Ecto neural progenitor cell (in vitro differentiated cells): ENCODE results near the gene FEM1B.

Experiments
- DNase-seq: peaks from one replicate; pipeline ENCODE4 v3.0.0-alpha.2; 2018; ENCODE audit warnings: low spot score

FEM1B gene

DNA sequence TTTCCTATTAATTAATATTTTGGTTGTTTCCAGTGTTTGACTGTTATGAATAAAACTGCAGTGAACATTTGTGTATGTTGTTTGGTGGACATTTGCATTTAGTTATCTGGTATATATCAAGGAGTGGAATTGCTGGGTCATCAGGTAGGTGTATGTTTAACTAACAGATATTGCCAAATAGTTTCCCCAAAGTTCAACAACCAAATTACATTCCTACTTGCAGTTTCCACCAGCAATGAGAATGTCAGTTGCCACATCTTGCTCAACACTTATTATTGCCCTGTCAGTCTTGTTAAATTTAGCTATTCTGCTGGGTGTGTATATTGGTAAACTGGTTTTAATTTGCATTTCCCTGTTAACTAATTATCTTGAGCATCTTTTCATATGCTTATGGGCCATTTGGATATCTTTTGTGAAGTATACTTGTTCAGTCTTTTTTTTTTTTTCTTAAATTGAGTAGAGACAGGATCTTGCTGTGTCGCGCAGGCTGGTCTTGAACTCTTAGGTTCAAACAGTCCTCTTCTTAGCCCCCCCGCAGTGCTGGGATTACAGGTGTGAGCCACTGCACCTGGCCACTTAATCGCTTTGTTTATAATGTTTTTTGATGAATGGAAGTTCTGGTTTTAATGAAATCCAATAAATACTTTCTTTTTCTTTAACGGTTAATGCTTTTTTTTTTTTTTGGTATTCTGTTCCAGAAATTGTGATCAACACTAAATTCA, 7.9 kb downstream of the FEM1B start:
- DNase-seq = no peak

GRCh38 chr15:68286256-68286655, 8.7 kb downstream of the FEM1B start:
- no peak for DNase-seq

DNA sequence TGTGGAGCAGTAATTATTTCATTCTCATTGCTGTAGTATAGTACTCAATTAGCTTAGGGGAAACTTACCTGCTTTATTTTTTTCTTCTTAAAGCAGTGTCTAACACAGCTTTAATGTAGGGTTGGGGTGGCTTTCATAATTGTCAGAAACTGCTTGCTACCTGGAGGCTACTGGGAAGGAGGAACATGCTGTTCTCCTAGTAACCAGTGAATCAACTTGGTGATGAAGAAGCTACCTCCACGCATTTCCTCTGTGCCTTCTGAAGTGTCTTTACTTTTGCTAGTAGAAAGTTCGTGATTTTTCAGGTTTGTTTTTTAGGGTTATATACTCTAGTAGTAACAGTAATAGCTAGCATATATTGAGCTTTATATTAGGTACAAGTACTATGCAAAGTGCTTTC, 11.5 kb downstream of the FEM1B start:
- no peak for DNase-seq

GRCh38 chr15:68289621-68290352, 12.2 kb downstream of the FEM1B start:
- DNase-seq = no peak

GRCh38 chr15:68290715-68291114, 13.2 kb downstream of the FEM1B start:
- no peak for DNase-seq

DNA sequence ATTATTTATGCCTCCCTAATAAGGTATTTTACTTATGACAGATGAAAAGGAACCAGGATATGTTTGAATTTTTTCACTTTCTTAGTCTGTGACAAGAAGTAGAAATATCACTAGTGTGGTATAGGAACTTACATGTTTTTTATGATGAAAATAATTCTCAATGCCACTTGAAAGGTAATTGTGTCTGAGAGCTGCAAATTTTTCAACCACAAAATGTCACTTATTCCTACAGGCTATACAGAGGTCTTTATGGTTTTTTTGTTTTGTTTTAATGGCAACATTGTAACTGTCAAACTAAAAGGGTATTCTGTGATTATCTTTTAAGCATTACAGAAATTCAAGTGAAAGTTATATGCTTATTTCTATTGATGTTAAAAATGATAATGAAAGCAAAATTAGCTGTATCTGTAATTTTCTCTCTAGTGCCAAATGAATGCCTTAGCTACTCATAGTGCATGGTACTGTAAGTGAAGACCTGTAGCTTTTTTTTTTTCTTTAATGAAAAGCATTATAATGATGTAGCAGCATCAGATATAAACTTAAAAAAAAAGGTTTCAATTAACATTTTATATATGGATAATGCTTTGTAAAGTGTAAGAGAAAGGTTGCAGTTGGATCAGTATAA, 14.7 kb downstream of the FEM1B start:
- DNase-seq = no peak

GRCh38 chr15:68292967-68293366, 15.4 kb downstream of the FEM1B start:
- no peak for DNase-seq

DNA sequence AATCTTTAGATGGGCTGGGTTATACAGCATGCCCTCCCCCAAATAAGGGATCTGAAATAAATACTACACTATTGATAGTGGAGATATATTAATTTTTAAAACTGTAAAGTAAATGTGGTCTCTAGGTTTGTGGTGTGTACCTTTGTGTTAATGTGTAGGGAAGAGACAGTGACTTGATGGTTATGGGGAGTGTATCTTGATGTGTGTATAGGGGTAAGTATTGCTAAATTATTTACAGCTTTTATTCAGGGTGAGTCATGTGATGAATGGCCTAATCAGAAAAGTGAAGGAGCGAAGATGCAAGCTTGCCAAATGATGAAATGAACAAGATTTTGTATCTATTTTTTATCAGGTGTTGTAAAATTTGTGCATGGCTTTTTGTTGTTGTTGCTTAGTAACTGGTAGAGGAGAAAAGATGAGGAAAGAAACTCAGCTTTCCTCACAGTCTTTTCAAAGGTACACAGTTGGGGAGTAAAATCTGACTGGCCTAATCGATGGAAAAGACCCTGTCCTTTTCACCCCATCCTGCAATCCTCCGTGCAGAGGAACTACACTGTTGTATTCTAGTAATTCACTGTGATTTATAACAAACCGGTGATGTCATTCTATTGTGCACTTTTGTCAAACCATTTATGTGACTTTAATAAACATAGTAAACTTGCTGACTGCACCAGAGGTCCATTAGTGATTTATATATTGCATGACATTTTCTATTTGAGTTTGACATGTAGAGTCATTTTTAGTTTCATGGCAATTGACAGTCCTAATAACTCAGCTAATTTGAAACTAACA, 17.7 kb downstream of the FEM1B start:
- DNase-seq = no peak

DNA sequence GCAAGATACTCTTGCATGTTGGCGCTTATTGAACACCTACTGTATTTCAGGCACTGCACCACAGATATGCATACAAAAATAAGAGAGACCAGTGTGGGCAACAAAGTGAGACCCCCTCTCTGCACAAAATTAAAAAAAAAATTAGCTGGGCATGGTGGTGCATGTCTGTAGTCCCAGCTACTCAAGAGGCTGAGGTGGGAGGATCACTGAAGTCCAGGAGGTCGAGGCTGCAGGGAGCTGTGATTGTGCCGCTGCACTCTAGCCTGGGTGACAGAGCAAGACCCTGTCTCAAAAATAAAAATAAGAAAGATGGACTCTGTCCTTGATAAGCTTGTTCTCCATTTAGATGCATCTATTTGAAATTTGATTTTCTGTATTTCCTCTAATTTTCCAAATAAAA, 20.8 kb downstream of the FEM1B start:
- no peak for DNase-seq

DNA sequence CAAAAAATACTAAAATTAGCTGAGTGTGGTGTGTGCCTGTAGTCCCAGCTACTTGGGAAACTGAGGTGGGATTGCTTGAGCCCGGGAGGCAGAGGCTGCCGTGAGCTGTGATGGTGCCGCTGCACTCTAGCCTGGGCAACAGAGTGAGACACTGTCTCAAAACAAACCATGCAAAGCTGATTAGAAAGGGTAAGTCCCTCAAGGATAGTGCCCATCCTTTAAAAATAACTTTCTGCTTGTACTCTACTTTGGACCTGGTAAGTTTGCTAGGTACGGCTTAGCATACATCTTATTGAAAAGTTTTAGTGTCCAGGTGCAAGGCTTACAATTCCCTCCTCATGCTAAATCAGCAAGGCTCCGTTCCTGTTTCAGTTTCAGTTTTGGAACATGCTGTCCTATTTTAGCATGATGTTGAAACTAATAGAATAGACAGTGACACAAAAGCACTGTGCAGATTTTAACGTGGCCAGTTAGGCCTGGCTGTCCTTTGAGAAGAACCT, 21.4 kb downstream of the FEM1B start:
- DNase-seq = no peak

DNA sequence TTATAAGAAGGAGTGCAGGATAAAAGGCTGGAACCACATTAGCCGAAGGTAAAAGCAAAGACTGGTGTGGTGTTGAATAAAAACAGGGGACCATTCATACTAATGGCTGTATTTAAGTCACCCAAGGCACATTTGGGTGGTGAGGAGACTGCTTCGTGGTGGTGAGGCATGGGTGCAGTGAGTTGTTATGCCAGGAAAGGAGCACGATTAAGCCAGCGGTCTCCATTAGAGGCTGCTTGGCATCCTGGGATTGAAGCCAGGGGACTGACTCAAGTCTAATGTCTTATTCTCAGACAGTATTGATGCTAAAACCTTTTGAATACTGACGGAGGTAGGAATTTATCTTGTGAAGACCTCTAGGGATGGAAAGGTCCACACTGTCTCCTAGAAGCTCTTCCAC, 21.9 kb downstream of the FEM1B start:
- DNase-seq = no peak

- no peak for DNase-seq
Measured at GRCh38 chr15:68300115-68300940, 22.8 kb downstream of the FEM1B start.

GRCh38 chr15:68301301-68301700, 23.8 kb downstream of the FEM1B start:
- no peak for DNase-seq

GRCh38 chr15:68302729-68303128, 25.2 kb downstream of the FEM1B start:
- DNase-seq = no peak

DNA sequence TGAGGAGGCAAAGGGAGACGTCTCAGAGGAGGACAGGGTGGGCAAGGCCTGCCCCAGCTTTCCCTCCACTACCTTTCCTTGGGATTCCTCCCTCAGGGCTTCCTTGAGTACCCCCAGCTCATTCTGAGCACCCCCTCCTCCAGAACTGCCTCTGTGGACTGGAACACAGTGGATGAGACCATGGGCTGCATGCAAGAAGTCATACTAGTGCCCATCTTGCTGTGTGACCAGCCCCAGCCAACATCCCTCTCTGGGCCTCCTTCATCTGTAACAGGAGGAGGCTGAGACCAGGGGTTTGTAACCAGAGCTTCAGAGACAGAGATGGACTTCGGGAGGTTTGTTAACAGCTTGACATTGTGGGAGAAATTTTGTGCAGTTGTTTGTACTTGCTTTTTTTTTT, 25.6 kb downstream of the FEM1B start:
- DNase-seq = no peak

DNA sequence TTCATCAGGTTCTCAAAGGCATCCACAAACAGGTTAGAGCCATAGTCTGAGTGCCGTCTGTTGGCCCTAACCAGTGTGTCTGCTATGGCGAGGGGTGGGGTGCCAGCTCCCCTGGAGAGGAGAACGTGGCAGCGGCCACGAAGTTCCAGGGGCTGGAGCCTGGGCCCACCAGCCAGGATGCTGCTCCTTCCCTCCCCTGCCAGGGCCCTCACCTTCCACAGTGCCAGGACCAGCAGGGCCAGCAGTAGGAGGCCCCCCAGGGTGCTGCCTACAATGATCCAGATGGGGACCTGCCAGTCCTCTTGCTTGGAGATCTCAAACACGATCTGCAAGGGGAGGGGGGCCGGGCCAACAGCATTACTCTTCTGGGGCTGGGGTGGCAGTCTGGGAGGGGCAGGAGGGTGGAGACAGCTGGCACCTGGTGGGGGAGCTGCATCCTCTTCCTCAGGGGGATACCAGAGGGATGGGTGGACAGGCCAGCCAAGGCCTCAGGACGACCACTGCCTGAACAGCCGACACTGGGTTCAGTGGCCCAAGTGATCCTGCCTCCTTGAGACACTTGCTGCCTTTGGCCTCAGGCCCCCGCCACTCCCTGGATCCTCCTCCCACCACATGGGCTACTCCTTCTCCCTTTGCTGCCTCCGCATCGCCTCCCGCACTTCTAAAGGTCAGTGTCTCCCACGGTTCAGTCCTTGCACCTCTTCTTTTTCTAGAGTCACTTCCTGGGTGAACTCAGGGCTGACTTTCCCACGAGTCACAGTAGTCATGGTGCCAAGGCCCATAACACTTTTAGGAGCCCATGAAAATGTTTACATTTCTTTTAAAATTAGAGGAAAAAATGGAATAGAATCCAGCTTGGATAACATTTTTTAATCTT, 26.3 kb downstream of the FEM1B start:
- DNase-seq = no peak

GRCh38 chr15:68304589-68305337, 27.2 kb downstream of the FEM1B start:
- no peak for DNase-seq

GRCh38 chr15:68305420-68305871, 27.9 kb downstream of the FEM1B start:
- no peak for DNase-seq

GRCh38 chr15:68307131-68307928, 29.8 kb downstream of the FEM1B start:
- DNase-seq = no peak
